GM20000 (cell line): ENCODE results near the gene SLAMF6.
"Not testable (repeated sequence)": the region's sequence is repeated elsewhere in the genome, so short reads cannot be mapped to it uniquely, and the experiment has no call there.

ENCODE experiments used
- DNase-seq: peaks from one replicate; pipeline ENCODE4 v3.0.0; 2012; ENCODE audit warnings: low spot score
- CTCF ChIP-seq: IDR thresholded peaks from 2 replicates; pipeline ENCODE4 v1.5.1; 2012; ENCODE audit warnings: mild to moderate bottlenecking, control low read depth; ENCODE audit errors: extremely low read depth, missing control alignments

The SLAMF6 gene

GRCh38 chr1:160500321-160500990 is 22.6 kb downstream of the SLAMF6 start:
- no peak for DNase-seq
- TF ChIP-seq CTCF, result no peak

- TF ChIP-seq CTCF, result no peak
- no peak for DNase-seq
Observed at GRCh38 chr1:160499631-160500030, 23.4 kb downstream of the SLAMF6 start.

DNA sequence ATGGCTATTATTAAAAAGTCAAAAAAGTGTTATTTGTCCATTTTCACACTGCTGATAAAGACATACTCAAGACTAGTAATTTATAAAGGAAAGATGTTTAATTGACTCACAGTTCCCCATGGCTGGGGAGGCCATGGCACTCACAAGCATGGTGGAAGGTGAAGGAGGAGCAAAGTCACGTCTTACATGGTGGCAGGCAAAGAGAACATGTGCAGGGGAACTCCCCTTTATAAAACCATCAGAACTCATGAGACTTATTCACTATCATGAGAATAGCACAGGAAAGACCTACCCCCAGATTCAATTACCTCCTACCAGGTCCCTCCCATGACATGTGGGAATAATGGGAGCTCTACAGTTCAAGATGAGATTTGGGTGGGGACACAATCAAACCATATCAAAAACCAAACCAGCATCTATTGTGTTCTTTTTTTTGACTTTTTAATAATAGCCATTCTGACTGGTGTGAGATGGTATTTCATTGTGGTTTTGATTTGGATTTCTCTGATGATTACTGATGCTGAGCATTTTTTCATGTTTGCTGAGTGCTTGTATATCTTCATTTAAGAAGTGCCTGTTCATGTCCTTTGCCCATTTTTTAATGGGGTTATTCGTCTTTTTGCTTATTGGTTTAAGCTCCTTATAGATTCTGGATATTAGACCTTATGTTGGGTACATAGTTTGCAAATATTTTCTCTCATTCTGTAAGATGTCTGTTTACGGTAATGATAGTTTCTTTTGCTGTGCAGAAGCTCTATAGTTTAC is 24.6 kb downstream of the SLAMF6 start:
- not testable (repeated sequence) for DNase-seq

- TF ChIP-seq CTCF, result no peak
Observed at GRCh38 chr1:160496334-160496733, 26.7 kb downstream of the SLAMF6 start.

DNA sequence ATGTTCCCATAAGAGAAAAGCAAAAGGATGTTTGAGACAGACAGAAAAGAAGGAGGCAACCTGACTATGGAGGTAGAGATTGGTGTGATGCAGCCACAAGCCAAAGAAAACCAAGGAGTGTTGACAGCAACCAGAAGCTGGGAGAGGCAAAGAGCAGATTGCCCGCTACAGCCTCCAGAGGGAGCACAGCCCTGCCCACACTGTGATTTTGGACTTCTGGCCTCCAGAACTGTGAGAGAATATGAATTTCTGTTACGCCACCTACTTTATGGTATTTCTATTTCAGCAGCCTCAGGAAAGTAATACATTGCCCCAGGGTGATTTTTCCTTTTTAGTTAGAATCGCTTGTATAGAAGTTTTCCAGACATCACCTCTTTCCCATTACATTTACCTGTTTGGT is 28.4 kb downstream of the SLAMF6 start:
- no peak for DNase-seq
- no peak for TF ChIP-seq CTCF

More at GRCh38 chr1:160496334-160496733, 26.7 kb downstream of the SLAMF6 start:
- no peak for DNase-seq

GRCh38 chr1:160492617-160493016 is 30.4 kb downstream of the SLAMF6 start:
- DNase-seq, result no peak
- TF ChIP-seq CTCF, result no peak

DNA sequence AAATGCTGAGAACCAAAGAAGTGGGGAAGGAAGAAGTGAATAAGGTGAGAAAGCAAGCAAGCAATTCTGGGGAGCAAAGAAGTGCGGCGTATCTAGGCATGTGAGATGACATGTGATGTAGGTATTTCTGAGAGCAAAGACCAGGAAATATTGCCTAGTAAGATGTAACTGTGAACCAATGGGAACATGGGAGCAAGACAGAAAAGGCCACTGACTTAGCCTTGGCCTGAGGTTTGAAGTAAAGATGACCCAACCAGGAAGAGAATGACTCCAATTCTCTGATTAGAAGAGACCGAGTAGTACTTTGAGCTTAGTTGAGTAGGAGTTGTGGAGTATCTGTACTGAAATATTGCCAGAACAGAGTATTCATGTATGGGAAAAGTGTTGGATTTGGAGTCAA is 31.1 kb downstream of the SLAMF6 start:
- DNase-seq, result no peak
- no peak for TF ChIP-seq CTCF
